ENCODE results near the gene TRIM66. TPM values are rescaled to one million over a fixed set of nuclear protein-coding genes. Genes with fewer than 3 reads are reported as not detected.
A peak's percentile ranks its signal among the peaks of the same experiment; 100 is the strongest.

Gene TRIM66
- total and polyA plus RNA-seq, 2 of the 8 experiments (the other 6 are each of a cell fraction or from before 2014, with no cell fraction given) = 3.1 to 3.5 TPM

DNA sequence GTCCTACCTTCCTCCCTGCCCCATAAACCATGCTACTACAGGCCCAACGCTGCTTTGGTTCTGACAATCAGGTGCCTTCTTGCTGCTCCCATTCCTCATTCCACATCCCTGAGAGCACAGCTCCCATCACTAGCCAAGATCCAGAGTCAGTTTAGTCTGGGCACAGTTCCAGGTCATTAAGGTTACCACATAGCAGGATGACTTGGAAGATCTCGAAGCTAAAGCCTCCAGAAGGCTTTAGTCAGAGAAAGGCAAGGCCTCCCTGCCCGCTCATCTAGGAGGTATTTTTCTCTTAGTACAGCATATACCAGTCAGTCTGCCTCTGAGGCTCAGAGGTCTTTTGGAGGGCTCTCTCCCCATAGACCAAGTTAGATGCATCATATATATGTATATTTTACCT, 30.3 kb downstream of the TRIM66 start:
- no peaks in the 10 kb centered on the region for H3K79me2 ChIP-seq (ENCODE audit: control insufficient read depth in 1 of 2, insufficient read depth in 2 of 2, low read length in 2 of 2)
- POLR2A ChIA-PET (ENCODE audit: partially characterized antibody) = interaction anchor here (1.2 to 1.3 kb wide), 2 partner anchors 19 to 23 kb away, joined by 3 to 4 read pairs; no protein-coding TSS in a partner anchor
- no peak overlapping the region for H3K56ac ChIP-seq (replicated peaks; ENCODE audit: insufficient read length, low read depth, low read length)

More for the DNA sequence above, 30.3 kb downstream of the TRIM66 start:
- TF ChIP-seq SIRT6 (IDR thresholded peaks at IDR 0.05; ENCODE audit: low read length) (no peak), EZH2 (IDR thresholded peaks at IDR 0.05; ENCODE audit: low read depth, low read length, severe bottlenecking) (no peak), TCF12 (IDR thresholded peaks at IDR 0.05; ENCODE audit: low read depth, low read length) (no peak), JUND (IDR thresholded peaks at IDR 0.05; ENCODE audit: low read length) (no peak), CBX8 (IDR thresholded peaks at IDR 0.05; ENCODE audit: borderline replicate concordance, low read depth, low read length) (no peak), POLR2AphosphoS5 (IDR thresholded peaks at IDR 0.05; ENCODE audit: low read depth, low read length) (no peak), PHF8 (conservative IDR thresholded peaks at IDR 0.05; ENCODE audit: low read depth, low read length) (no peak)
- Histone ChIP-seq H4K91ac (replicated peaks; ENCODE audit: insufficient read length, low read length) (no peak overlapping the region), H2AFZ (ENCODE audit: low read length) (no peak overlapping the region), H3K9ac (replicated peaks in 1 of 4; ENCODE audit: extremely low read depth in 1 of 4, low read depth in 3 of 4, low read length in 3 of 4) (no peak overlapping the region; a peak in 1 of 7 replicates), H3K4me2 (ENCODE audit: insufficient read depth in 1 of 2, low read depth in 2 of 2, low read length in 2 of 2) (no peak overlapping the region), H3K14ac (ENCODE audit: insufficient read length) (no peak overlapping the region), H3K23ac (ENCODE audit: insufficient read length) (no peak overlapping the region), H4K20me1 (replicated peaks in 1 of 2; ENCODE audit: control insufficient read depth in 1 of 2, insufficient read depth in 2 of 2, low read length in 2 of 2) (no peaks in the 10 kb centered on the region), H3K79me1 (ENCODE audit: low read depth, low read length) (no peaks in the 10 kb centered on the region), H3K36me3 (ENCODE audit: control insufficient read depth in 2 of 4, insufficient read depth in 4 of 4, low read length in 3 of 4) (0 out of 8 replicates have a peak, but pooled peaks cover 0 to 3% (median 0%) of the 10 kb centered on the region in 4 experiments), H3K9me3 (ENCODE audit: insufficient read depth in 2 of 2, low read depth in 1 of 2, low read length in 1 of 2) (no peaks in the 10 kb centered on the region), H2BK15ac (ENCODE audit: low read length) (no peak overlapping the region), H3K4me1 (replicated peaks in 1 of 4; ENCODE audit: control insufficient read depth in 3 of 4, insufficient read depth in 4 of 4, low read length in 3 of 4) (no peaks in the 10 kb centered on the region), H3K4me3 (ENCODE audit: extremely low read depth in 1 of 4, insufficient read depth in 2 of 4, low read depth in 3 of 4, low read length in 4 of 4) (no peak overlapping the region), H4K5ac (ENCODE audit: insufficient read length, low read depth, low read length) (no peak overlapping the region), H3K18ac (ENCODE audit: extremely low read depth, low read length) (no peak overlapping the region), H3K4ac (replicated peaks; ENCODE audit: insufficient read length, low read depth, low read length) (no peak overlapping the region), H3K27ac (ENCODE audit: low read depth, low read length) (no peak overlapping the region), H2BK12ac (ENCODE audit: low read depth, low read length) (0 out of 2 replicates have a peak overlapping the region, but pooled peaks have one; percentile 62), H2AK5ac (ENCODE audit: low read depth, low read length) (0 out of 2 replicates have a peak overlapping the region, but pooled peaks have one; percentile 65), H3K27me3 (replicated peaks in 1 of 4; ENCODE audit: control insufficient read depth in 3 of 4, extremely low read depth in 1 of 4, insufficient read depth in 3 of 4, low read length in 3 of 4) (no peaks in the 10 kb centered on the region), H2BK20ac (ENCODE audit: low read length) (no peak overlapping the region), H2BK5ac (ENCODE audit: low read depth, low read length) (no peak overlapping the region), H4K8ac (ENCODE audit: extremely low read depth, insufficient read depth, low read length) (no peak overlapping the region), H3K23me2 (ENCODE audit: low read depth, low read length) (no peaks in the 10 kb centered on the region), H2BK120ac (replicated peaks; ENCODE audit: low read depth, low read length) (no peak overlapping the region)
- 88% methylated on average over 3 of the region's 3 CpGs; no CpG with 5 or more reads in 1 of the 2 experiments for WGBS, 2 experiments (ENCODE audit: extremely low coverage in 1 of 2, insufficient coverage in 1 of 2, insufficient read length in 1 of 2, insufficient replicate concordance in 2 of 2, low coverage in 1 of 2, low lambda C conversion rate in 2 of 2, missing lambda C conversion rate in 1 of 2)
- FAIRE-seq (no peak), DNase-seq (ENCODE audit: low read depth in 1 of 2, low spot score in 2 of 2) (no peak)
- CTCF ChIA-PET (ENCODE audit: partially characterized antibody) = no interaction called here
